ENCODE measurements around the gene PRKN.

DNA sequence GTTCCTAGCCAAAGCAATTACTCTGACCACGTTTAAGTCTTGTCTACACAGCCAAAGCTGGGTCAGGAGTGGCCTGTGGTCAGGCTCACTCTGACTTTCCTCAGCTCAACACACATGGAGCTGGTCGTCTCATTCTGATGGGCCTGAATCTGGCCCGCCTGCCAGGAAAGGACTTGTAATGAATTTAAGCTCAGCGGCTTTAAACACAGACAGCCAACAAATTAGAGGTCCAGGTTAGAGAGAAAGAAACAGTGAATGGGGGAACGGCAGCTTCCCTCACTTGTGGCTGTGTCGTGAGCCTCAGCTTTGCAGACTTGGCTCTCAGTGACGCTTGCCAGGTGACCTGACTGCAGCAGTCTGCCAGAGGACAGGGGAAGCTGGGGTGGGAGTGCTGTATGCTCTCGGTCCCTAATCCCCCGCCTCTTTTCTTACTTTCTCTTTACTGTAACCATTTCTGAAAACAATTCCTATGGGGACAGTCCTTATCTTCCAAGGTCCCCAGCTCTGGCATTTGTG is 1331.8 kb downstream of the PRKN start:
- TF ChIP-seq, protein P1, sequence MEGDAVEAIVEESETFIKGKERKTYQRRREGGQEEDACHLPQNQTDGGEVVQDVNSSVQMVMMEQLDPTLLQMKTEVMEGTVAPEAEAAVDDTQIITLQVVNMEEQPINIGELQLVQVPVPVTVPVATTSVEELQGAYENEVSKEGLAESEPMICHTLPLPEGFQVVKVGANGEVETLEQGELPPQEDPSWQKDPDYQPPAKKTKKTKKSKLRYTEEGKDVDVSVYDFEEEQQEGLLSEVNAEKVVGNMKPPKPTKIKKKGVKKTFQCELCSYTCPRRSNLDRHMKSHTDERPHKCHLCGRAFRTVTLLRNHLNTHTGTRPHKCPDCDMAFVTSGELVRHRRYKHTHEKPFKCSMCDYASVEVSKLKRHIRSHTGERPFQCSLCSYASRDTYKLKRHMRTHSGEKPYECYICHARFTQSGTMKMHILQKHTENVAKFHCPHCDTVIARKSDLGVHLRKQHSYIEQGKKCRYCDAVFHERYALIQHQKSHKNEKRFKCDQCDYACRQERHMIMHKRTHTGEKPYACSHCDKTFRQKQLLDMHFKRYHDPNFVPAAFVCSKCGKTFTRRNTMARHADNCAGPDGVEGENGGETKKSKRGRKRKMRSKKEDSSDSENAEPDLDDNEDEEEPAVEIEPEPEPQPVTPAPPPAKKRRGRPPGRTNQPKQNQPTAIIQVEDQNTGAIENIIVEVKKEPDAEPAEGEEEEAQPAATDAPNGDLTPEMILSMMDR (IDR thresholded peaks at IDR 0.05), result no peak
- no peak for TF ChIP-seq POLR2A (IDR thresholded peaks at IDR 0.05)
